HEK293 (cell line): ENCODE data around the gene ANO2.

Experiments
- CTCF ChIA-PET: fragments of 350-600 bp; formaldehyde crosslinking; extraction: SDS; loops from one replicate; lab custom pipeline; 2021; ENCODE audit warnings: antibody characterized with exemption; lab: Yijun Ruan, JAX
- POLR2A ChIA-PET: fragments of 300-600 bp; formaldehyde crosslinking; extraction: SDS; loops from one replicate; lab custom pipeline; 2020; ENCODE audit warnings: antibody characterized with exemption, inconsistent platforms; lab: Yijun Ruan, JAX
- H3K27ac ChIP-seq: fragments of 200-500 bp; sonication (Bioruptor generic); 2 replicates; pipeline ENCODE4 v1.5.1; 2014; ENCODE audit warnings: low read depth, low read length, control low read depth, inconsistent platforms; ENCODE audit errors: extremely low read depth
- H3K36me3 ChIP-seq, 2 experiments: fragments of 200-500 bp in 1 of 2; sonication (Bioruptor generic) in 1 of 2; 1 replicate in 1 of 2; 2 replicates in 1 of 2; pipeline ENCODE4 v1.5.1; 2014 to 2017; ENCODE audit warnings: inconsistent platforms in 2 of 2, low read length in 2 of 2; ENCODE audit not compliant: control insufficient read depth in 2 of 2, insufficient read depth in 1 of 2
- H3K4me1 ChIP-seq: fragments of 200-500 bp; sonication (Bioruptor generic); 2 replicates; pipeline ENCODE4 v1.5.1; 2014; ENCODE audit warnings: mild to moderate bottlenecking, low read length, inconsistent platforms; ENCODE audit not compliant: control insufficient read depth, insufficient read depth
- H3K4me3 ChIP-seq: 2 replicates; pipeline ENCODE4 v1.5.1; 2011; ENCODE audit warnings: low read depth, mild to moderate bottlenecking, control low read depth, low read length, moderate library complexity
- H3K9me3 ChIP-seq: fragments of 200-500 bp; sonication (Bioruptor generic); 2 replicates; pipeline ENCODE4 v1.5.1; 2014; ENCODE audit warnings: low read depth, low read length, inconsistent platforms; ENCODE audit not compliant: control insufficient read depth, insufficient read depth
- ATF2 ChIP-seq: fragments of 450-650 bp; formaldehyde crosslinking; IDR thresholded peaks from 2 replicates; pipeline ENCODE4 v1.5.1; 2016; ENCODE audit warnings: missing biosample characterization, missing genetic modification characterization, low read depth
- GLI2 ChIP-seq: fragments of 450-650 bp; formaldehyde crosslinking; IDR thresholded peaks from 2 replicates; pipeline ENCODE4; 2017; ENCODE audit warnings: missing biosample characterization, missing genetic modification characterization, low read depth, borderline replicate concordance
- GLIS2 ChIP-seq: fragments of 450-650 bp; formaldehyde crosslinking; IDR thresholded peaks from 2 replicates; pipeline ENCODE4 v1.5.1; 2016; ENCODE audit warnings: missing biosample characterization, missing genetic modification characterization
- HOXC10 ChIP-seq: sonication (generic); formaldehyde crosslinking; IDR thresholded peaks from 2 replicates; pipeline ENCODE4 v1.8.1; 2023; ENCODE audit warnings: mild to moderate bottlenecking, missing genetic modification reagents
- OSR2 ChIP-seq: fragments of 450-650 bp; formaldehyde crosslinking; IDR thresholded peaks from 2 replicates; pipeline ENCODE4 v1.5.1; 2016; ENCODE audit warnings: missing biosample characterization, missing genetic modification characterization
- OVOL3 ChIP-seq: fragments of 450-650 bp; formaldehyde crosslinking; IDR thresholded peaks from 2 replicates; pipeline ENCODE4 v1.5.1; 2016; ENCODE audit warnings: missing biosample characterization, missing genetic modification characterization
- PATZ1 ChIP-seq: fragments of 450-650 bp; formaldehyde crosslinking; IDR thresholded peaks from 2 replicates; pipeline ENCODE4 v1.5.1; 2016; ENCODE audit warnings: missing biosample characterization, missing genetic modification characterization
- PRDM6 ChIP-seq: fragments of 450-650 bp; formaldehyde crosslinking; IDR thresholded peaks from 2 replicates; pipeline ENCODE4 v1.5.1; 2017; ENCODE audit warnings: missing biosample characterization, missing genetic modification characterization
- SCRT1 ChIP-seq: fragments of 450-650 bp; formaldehyde crosslinking; IDR thresholded peaks from 2 replicates; pipeline ENCODE4 v1.5.1; 2016; ENCODE audit warnings: missing biosample characterization, missing genetic modification characterization, borderline replicate concordance
- ZBTB10 ChIP-seq: fragments of 450-650 bp; formaldehyde crosslinking; IDR thresholded peaks from 2 replicates; pipeline ENCODE4 v1.5.1; 2016; ENCODE audit warnings: missing biosample characterization, missing genetic modification characterization
- ZNF10 ChIP-seq: fragments of 450-650 bp; formaldehyde crosslinking; IDR thresholded peaks from 2 replicates; pipeline ENCODE4 v1.5.1; 2017; ENCODE audit warnings: missing biosample characterization, missing genetic modification characterization
- ZNF138 ChIP-seq: fragments of 450-650 bp; formaldehyde crosslinking; IDR thresholded peaks from 2 replicates; pipeline ENCODE4 v1.5.1; 2016; ENCODE audit warnings: missing biosample characterization, missing genetic modification characterization, borderline replicate concordance
- ZNF157 ChIP-seq: fragments of 450-650 bp; formaldehyde crosslinking; IDR thresholded peaks from 2 replicates; pipeline ENCODE4 v1.5.1; 2016; ENCODE audit warnings: missing biosample characterization, missing genetic modification characterization
- ZNF174 ChIP-seq: fragments of 450-650 bp; formaldehyde crosslinking; IDR thresholded peaks from 2 replicates; pipeline ENCODE4 v1.5.0; 2017; ENCODE audit warnings: missing biosample characterization, mild to moderate bottlenecking, missing genetic modification characterization
- ZNF366 ChIP-seq: fragments of 450-650 bp; formaldehyde crosslinking; conservative IDR thresholded peaks from 2 replicates; pipeline ENCODE4 v1.5.1; 2016; ENCODE audit warnings: missing biosample characterization, missing genetic modification characterization
- ZNF426 ChIP-seq: fragments of 450-650 bp; formaldehyde crosslinking; IDR thresholded peaks from 2 replicates; pipeline ENCODE4 v1.5.1; 2017; ENCODE audit warnings: missing biosample characterization, missing genetic modification characterization, mild to moderate bottlenecking, inconsistent platforms, moderate library complexity
- ZNF488 ChIP-seq: fragments of 450-650 bp; formaldehyde crosslinking; IDR thresholded peaks from 2 replicates; pipeline ENCODE4 v1.5.1; 2016; ENCODE audit warnings: missing biosample characterization, missing genetic modification characterization
- ZNF549 ChIP-seq: fragments of 450-650 bp; IDR thresholded peaks from 2 replicates; pipeline ENCODE4 v1.5.1; 2018; ENCODE audit warnings: missing biosample characterization, missing genetic modification characterization, mild to moderate bottlenecking, inconsistent platforms, moderate library complexity
- ZNF639 ChIP-seq: fragments of 450-650 bp; formaldehyde crosslinking; IDR thresholded peaks from 2 replicates; pipeline ENCODE4 v1.5.1; 2016; ENCODE audit warnings: missing biosample characterization, missing genetic modification characterization
- ZNF664 ChIP-seq: fragments of 450-650 bp; formaldehyde crosslinking; IDR thresholded peaks from 2 replicates; pipeline ENCODE4 v1.5.1; 2016; ENCODE audit warnings: missing biosample characterization, missing genetic modification characterization
- ZSCAN4 ChIP-seq: fragments of 450-650 bp; formaldehyde crosslinking; IDR thresholded peaks from 2 replicates; pipeline ENCODE4 v1.5.1; 2017; ENCODE audit warnings: missing biosample characterization, missing genetic modification characterization

The ANO2 gene

GRCh38 chr12:5688226-5688625 is 256.8 kb downstream of the ANO2 start:
- Histone ChIP-seq H3K36me3 (no peaks in the 10 kb centered on the region), H3K9me3 (no peaks in the 10 kb centered on the region), H3K4me1 (no peaks in the 10 kb centered on the region), H3K4me3 (no peak overlapping the region), H3K27ac (no peak overlapping the region)
- POLR2A ChIA-PET, result no interaction called here
- CTCF ChIA-PET, result interaction anchor here (0.5 to 1.0 kb wide), 3 partner anchors 58 to 517 kb away, joined by 3 to 4 read pairs (median 3); no protein-coding TSS in a partner anchor
- TF ChIP-seq ZNF488 (tag by site-specific recombination) (no peak), PATZ1 (tag by site-specific recombination) (no peak), ZSCAN4 (no peak), ZNF549 (no peak), SCRT1 (tag by site-specific recombination) (no peak), ZNF426 (tag by site-specific recombination) (no peak), ZNF157 (tag by site-specific recombination) (no peak), ZNF664 (tag by site-specific recombination) (no peak)

GRCh38 chr12:5685935-5686334 is 259.1 kb downstream of the ANO2 start:
- TF ChIP-seq ZNF174, result no peak
- no peak for TF ChIP-seq ATF2 (tag by site-specific recombination)
- no peak for TF ChIP-seq HOXC10 (CRISPR knock-in tag)
- Histone ChIP-seq H3K4me3 (no peak overlapping the region), H3K4me1 (no peaks in the 10 kb centered on the region), H3K9me3 (no peaks in the 10 kb centered on the region), H3K27ac (no peak overlapping the region), H3K36me3 (no peaks in the 10 kb centered on the region)
- POLR2A ChIA-PET, result no interaction called here
- CTCF ChIA-PET, result no interaction called here

- ChIA-PET POLR2A (no interaction called here), CTCF (no interaction called here)
- Histone ChIP-seq H3K4me3 (no peak overlapping the region), H3K9me3 (no peaks in the 10 kb centered on the region), H3K4me1 (no peaks in the 10 kb centered on the region), H3K36me3 (no peaks in the 10 kb centered on the region), H3K27ac (no peak overlapping the region)
- TF ChIP-seq ZNF10 (tag by site-specific recombination) (no peak), ZNF639 (tag by site-specific recombination) (no peak), OVOL3 (no peak), GLIS2 (tag by site-specific recombination) (no peak), PRDM6 (tag by site-specific recombination) (no peak), GLI2 (tag by site-specific recombination) (no peak), ZNF366 (no peak), OSR2 (no peak), ZBTB10 (tag by site-specific recombination) (no peak), ZNF138 (tag by site-specific recombination) (no peak)
Observed at GRCh38 chr12:5684989-5685388, 260.1 kb downstream of the ANO2 start.
